GM12872 (cell line): ENCODE measurements around the gene SLC25A45.

Experiments
- CTCF ChIP-seq: IDR thresholded peaks from 3 replicates; pipeline ENCODE4 v1.5.1; 2011; ENCODE audit warnings: low read depth, mild to moderate bottlenecking, low read length, moderate library complexity; ENCODE audit not compliant: insufficient read depth

SLC25A45 gene

GRCh38 chr11:65414776-65415498, 32.5 kb upstream of the SLC25A45 start:
- TF ChIP-seq CTCF: no peak

GRCh38 chr11:65412271-65413076, 30.0 kb upstream of the SLC25A45 start:
- TF ChIP-seq CTCF: no peak

GRCh38 chr11:65411681-65412070, 29.2 kb upstream of the SLC25A45 start:
- TF ChIP-seq CTCF: no peak

- TF ChIP-seq CTCF: no peak
These were observed 28.7 kb upstream of the SLC25A45 start for GRCh38 chr11:65410936-65411680.

GRCh38 chr11:65404638-65405339, 22.3 kb upstream of the SLC25A45 start:
- no peak for TF ChIP-seq CTCF

GRCh38 chr11:65404210-65404609, 21.8 kb upstream of the SLC25A45 start:
- no peak for TF ChIP-seq CTCF
